HEK293 (cell line): ENCODE results near the gene ARMH3.

Source experiments
- CTCF ChIA-PET: fragments of 350-600 bp; formaldehyde crosslinking; extraction: SDS; loops from one replicate; lab custom pipeline; 2021; ENCODE audit warnings: antibody characterized with exemption; lab: Yijun Ruan, JAX
- POLR2A ChIA-PET: fragments of 300-600 bp; formaldehyde crosslinking; extraction: SDS; loops from one replicate; lab custom pipeline; 2020; ENCODE audit warnings: antibody characterized with exemption, inconsistent platforms; lab: Yijun Ruan, JAX
- H3K27ac ChIP-seq: fragments of 200-500 bp; sonication (Bioruptor generic); 2 replicates; pipeline ENCODE4 v1.5.1; 2014; ENCODE audit warnings: low read depth, low read length, control low read depth, inconsistent platforms; ENCODE audit errors: extremely low read depth
- H3K36me3 ChIP-seq, 2 experiments: fragments of 200-500 bp in 1 of 2; sonication (Bioruptor generic) in 1 of 2; 1 replicate in 1 of 2; 2 replicates in 1 of 2; pipeline ENCODE4 v1.5.1; 2014 to 2017; ENCODE audit warnings: inconsistent platforms in 2 of 2, low read length in 2 of 2; ENCODE audit not compliant: control insufficient read depth in 2 of 2, insufficient read depth in 1 of 2
- H3K4me1 ChIP-seq: fragments of 200-500 bp; sonication (Bioruptor generic); 2 replicates; pipeline ENCODE4 v1.5.1; 2014; ENCODE audit warnings: mild to moderate bottlenecking, low read length, inconsistent platforms; ENCODE audit not compliant: control insufficient read depth, insufficient read depth
- H3K4me3 ChIP-seq: 2 replicates; pipeline ENCODE4 v1.5.1; 2011; ENCODE audit warnings: low read depth, mild to moderate bottlenecking, control low read depth, low read length, moderate library complexity
- H3K9me3 ChIP-seq: fragments of 200-500 bp; sonication (Bioruptor generic); 2 replicates; pipeline ENCODE4 v1.5.1; 2014; ENCODE audit warnings: low read depth, low read length, inconsistent platforms; ENCODE audit not compliant: control insufficient read depth, insufficient read depth
- EGR2 ChIP-seq: fragments of 450-650 bp; formaldehyde crosslinking; IDR thresholded peaks from 2 replicates; pipeline ENCODE4 v1.5.1; 2016; ENCODE audit warnings: low read depth, missing biosample characterization, missing genetic modification characterization
- KLF8 ChIP-seq: fragments of 450-650 bp; formaldehyde crosslinking; IDR thresholded peaks from 2 replicates; pipeline ENCODE4 v1.5.1; 2016; ENCODE audit warnings: missing biosample characterization, missing genetic modification characterization
- PATZ1 ChIP-seq: fragments of 450-650 bp; formaldehyde crosslinking; IDR thresholded peaks from 2 replicates; pipeline ENCODE4 v1.5.1; 2016; ENCODE audit warnings: missing biosample characterization, missing genetic modification characterization
- SCRT1 ChIP-seq: fragments of 450-650 bp; formaldehyde crosslinking; IDR thresholded peaks from 2 replicates; pipeline ENCODE4 v1.5.1; 2016; ENCODE audit warnings: missing biosample characterization, missing genetic modification characterization, borderline replicate concordance
- SCRT2 ChIP-seq: fragments of 450-650 bp; formaldehyde crosslinking; IDR thresholded peaks from 2 replicates; pipeline ENCODE4 v1.5.1; 2016; ENCODE audit warnings: missing biosample characterization, missing genetic modification characterization
- SETDB1 ChIP-seq: IDR thresholded peaks from one replicate; pipeline ENCODE4 v1.6.1; 2017; ENCODE audit warnings: mild to moderate bottlenecking, low read length, moderate library complexity, mixed read lengths; ENCODE audit not compliant: insufficient read length
- SP7 ChIP-seq: fragments of 450-650 bp; formaldehyde crosslinking; IDR thresholded peaks from 2 replicates; pipeline ENCODE4 v1.5.1; 2016; ENCODE audit warnings: missing biosample characterization, missing genetic modification characterization
- ZBTB11 ChIP-seq: fragments of 450-650 bp; formaldehyde crosslinking; conservative IDR thresholded peaks from 2 replicates; pipeline ENCODE4 v1.5.1; 2016; ENCODE audit warnings: low read depth, missing biosample characterization, missing genetic modification characterization
- ZFHX2 ChIP-seq: fragments of 450-650 bp; formaldehyde crosslinking; conservative IDR thresholded peaks from 2 replicates; pipeline ENCODE4 v1.5.1; 2016; ENCODE audit warnings: missing biosample characterization, missing genetic modification characterization
- ZNF10 ChIP-seq: fragments of 450-650 bp; formaldehyde crosslinking; IDR thresholded peaks from 2 replicates; pipeline ENCODE4 v1.5.1; 2017; ENCODE audit warnings: missing biosample characterization, missing genetic modification characterization
- ZNF114 ChIP-seq: fragments of 450-650 bp; formaldehyde crosslinking; IDR thresholded peaks from 2 replicates; pipeline ENCODE4 v1.5.0; 2017; ENCODE audit warnings: missing biosample characterization, missing genetic modification characterization
- ZNF19 ChIP-seq: fragments of 450-650 bp; formaldehyde crosslinking; IDR thresholded peaks from 2 replicates; pipeline ENCODE4; 2016; ENCODE audit warnings: missing biosample characterization, missing genetic modification characterization, low read depth
- ZNF2 ChIP-seq: fragments of 450-650 bp; formaldehyde crosslinking; IDR thresholded peaks from 2 replicates; pipeline ENCODE4 v1.5.1; 2016; ENCODE audit warnings: missing biosample characterization, missing genetic modification characterization
- ZNF394 ChIP-seq: fragments of 450-650 bp; formaldehyde crosslinking; IDR thresholded peaks from 2 replicates; pipeline ENCODE4 v1.5.1; 2016; ENCODE audit warnings: missing biosample characterization, missing genetic modification characterization, mild to moderate bottlenecking, moderate library complexity, borderline replicate concordance
- ZNF596 ChIP-seq: fragments of 450-650 bp; IDR thresholded peaks from 2 replicates; pipeline ENCODE4 v1.5.0; 2018; ENCODE audit warnings: missing biosample characterization, mild to moderate bottlenecking, missing genetic modification characterization, moderate library complexity
- ZNF626 ChIP-seq: fragments of 450-650 bp; sonication (Bioruptor Pico); formaldehyde crosslinking; IDR thresholded peaks from 2 replicates; pipeline ENCODE4 v1.5.1; 2018; ENCODE audit warnings: missing biosample characterization, missing genetic modification characterization, inconsistent platforms
- ZNF660 ChIP-seq: fragments of 450-650 bp; IDR thresholded peaks from 2 replicates; pipeline ENCODE4 v1.5.1; 2018; ENCODE audit warnings: missing biosample characterization, mild to moderate bottlenecking, missing genetic modification characterization
- ZNF692 ChIP-seq: fragments of 450-650 bp; formaldehyde crosslinking; IDR thresholded peaks from 2 replicates; pipeline ENCODE4 v1.5.1; 2016; ENCODE audit warnings: missing biosample characterization, missing genetic modification characterization

Gene ARMH3

DNA sequence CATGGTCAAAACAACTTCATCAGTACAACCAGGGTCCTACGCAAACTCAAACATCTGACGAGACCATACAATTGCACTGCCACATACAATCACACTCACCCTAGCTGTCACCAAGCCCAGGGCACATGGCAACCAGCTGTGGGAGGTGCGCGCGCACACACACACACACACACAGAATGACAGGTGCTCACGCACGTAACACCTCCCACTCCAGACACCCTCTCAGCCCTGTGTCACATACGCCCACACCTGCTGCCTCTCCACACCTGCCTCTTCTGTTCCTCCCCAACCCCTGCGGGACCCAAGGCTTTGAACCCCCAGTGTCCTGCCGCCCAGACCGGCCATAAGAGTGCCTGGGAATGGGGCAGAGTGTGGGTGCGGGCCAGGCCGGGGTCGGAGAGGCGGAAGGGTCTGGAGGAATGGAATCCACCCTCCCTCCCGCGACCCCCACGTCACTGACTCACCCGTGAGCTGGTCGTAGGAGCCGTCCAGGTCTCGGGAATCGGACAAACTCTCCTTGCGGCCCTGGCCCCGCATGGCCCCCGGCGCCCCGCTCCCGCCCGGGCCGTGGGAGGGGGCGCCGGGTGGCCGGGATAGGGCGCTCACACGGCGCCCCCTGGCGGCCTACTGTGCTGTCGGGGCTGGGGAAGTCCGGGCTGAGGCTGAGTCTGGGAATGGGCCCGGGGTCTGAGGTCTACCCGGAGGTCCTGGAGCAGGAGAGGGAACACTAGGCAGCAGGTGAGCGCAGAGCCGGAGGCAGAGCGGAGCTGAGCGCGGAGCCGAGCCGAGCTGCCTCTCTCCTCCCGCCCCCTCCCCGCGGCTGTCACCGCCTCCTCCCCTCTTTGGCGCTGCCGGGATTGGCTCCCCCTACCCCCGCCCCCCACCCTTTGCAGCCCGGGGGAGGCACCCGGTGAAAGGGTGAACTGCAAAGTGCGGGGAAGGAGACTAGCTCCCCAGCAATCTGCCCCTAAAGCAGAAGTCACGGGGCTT is 212.6 kb downstream of the ARMH3 start, which contains the start of gene KCNIP2:
TSS of gene KCNIP2 (minus strand) at position 769 of the 990 bp plus-strand sequence. CDS start at position 537, 232 bp downstream.
- ChIA-PET CTCF (interaction anchor here (0.5 to 6.0 kb wide), 4 partner anchors 46 to 167 kb away, joined by 4 to 59 read pairs (median 17); no protein-coding TSS in a partner anchor), POLR2A (interaction anchor here (0.6 kb wide), 1 partner anchor 264 kb away, joined by 3 read pairs; no protein-coding TSS in a partner anchor)
- Histone ChIP-seq H3K4me1 (peaks cover 6% of the 10 kb centered on the region), H3K4me3 (no peak within 1 kb of the TSS), H3K27ac (no peak within 1 kb of the TSS), H3K36me3 (peaks cover 0 to 7% of the 10 kb centered on the region in 2 experiments; a peak in 1 of 3 replicates), H3K9me3 (no peaks in the 10 kb centered on the region)
- TF ChIP-seq EGR2 (tag by site-specific recombination) = peak; percentile 93
- TF ChIP-seq ZBTB11 = no peak
- TF ChIP-seq ZFHX2 = peak; percentile 96
- TF ChIP-seq SCRT1 (tag by site-specific recombination) = no peak

DNA sequence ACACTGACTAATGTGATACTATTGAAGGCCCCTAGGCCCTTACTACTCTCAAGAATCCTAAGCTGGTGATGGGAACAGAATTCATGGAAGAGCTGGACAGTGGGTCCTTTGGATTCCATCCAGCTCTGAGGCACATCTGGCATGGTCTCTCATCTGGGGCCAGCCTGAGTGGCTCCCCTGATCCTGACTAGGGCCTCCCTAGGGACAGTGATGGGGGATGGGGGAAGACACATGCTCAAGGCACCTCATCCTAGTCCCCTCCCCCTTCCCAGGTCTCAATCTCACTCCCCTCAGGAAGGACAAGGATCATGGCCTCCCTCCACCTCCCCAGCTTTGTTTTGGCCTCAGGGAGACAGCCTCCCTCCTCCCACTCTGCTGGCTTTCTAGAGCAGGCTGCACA is 214.1 kb downstream of the ARMH3 start:
- H3K4me1 ChIP-seq = peaks cover 6% of the 10 kb centered on the region
- H3K4me3 ChIP-seq = no peak overlapping the region
- H3K27ac ChIP-seq = no peak overlapping the region
- no peaks in the 10 kb centered on the region for H3K36me3 ChIP-seq
- ChIA-PET POLR2A (interaction anchor here (0.6 to 2.7 kb wide), 4 partner anchors 23 to 776 kb away, joined by 3 to 24 read pairs (median 11); partner anchors contain the start of gene OGA), CTCF (interaction anchor here (0.6 to 8.4 kb wide), 23 partner anchors 9 to 242 kb away, joined by 3 to 178 read pairs (median 9); no protein-coding TSS in a partner anchor)
- no peaks in the 10 kb centered on the region for H3K9me3 ChIP-seq
- TF ChIP-seq ZNF626 (tag by site-specific recombination) = no peak
- 0 out of 2 replicates have a peak, but pooled peaks have one; percentile 17 for TF ChIP-seq ZNF10
- no peak for TF ChIP-seq EGR2 (tag by site-specific recombination)
- no peak for TF ChIP-seq ZNF114
- no peak for TF ChIP-seq ZNF692
- no peak for TF ChIP-seq SETDB1

- H3K27ac ChIP-seq = no peak overlapping the region
- peak overlapping the region; percentile 2 for H3K4me3 ChIP-seq
- no peaks in the 10 kb centered on the region for H3K36me3 ChIP-seq
- H3K9me3 ChIP-seq = no peaks in the 10 kb centered on the region
- POLR2A ChIA-PET = interaction anchor here (0.5 to 2.7 kb wide), 8 partner anchors 22 to 316 kb away, joined by 3 to 24 read pairs (median 4); partner anchors contain the start of gene OGA
- H3K4me1 ChIP-seq = peaks cover 6% of the 10 kb centered on the region
- CTCF ChIA-PET = interaction anchor here (0.6 to 8.4 kb wide), 58 partner anchors 10 to 635 kb away, joined by 3 to 178 read pairs (median 4); partner anchors contain the start of genes HPS6, NPM3 and OGA
- TF ChIP-seq PATZ1 = peak; percentile 31; the same call in 1 of the 2 replicates
- no peak for TF ChIP-seq ZNF19 (tag by site-specific recombination)
- TF ChIP-seq ZNF660 = peak; percentile 59; the same call in 1 of the 2 replicates
- TF ChIP-seq SCRT2 (tag by site-specific recombination) = no peak
- peak; percentile 28; the same call in 1 of the 2 replicates for TF ChIP-seq SP7 (tag by site-specific recombination)
- 0 out of 2 replicates have a peak, but pooled peaks have one; percentile 49 for TF ChIP-seq KLF8
- 0 out of 2 replicates have a peak, but pooled peaks have one; percentile 25 for TF ChIP-seq ZNF2
- TF ChIP-seq ZNF394 = peak; percentile 24; the same call in 1 of the 2 replicates
- TF ChIP-seq EGR2 (tag by site-specific recombination) = no peak
- no peak for TF ChIP-seq ZNF596 (tag by site-specific recombination)
Measured at GRCh38 chr10:101840741-101841453, 215.1 kb downstream of the ARMH3 start.
